Heart right ventricle (tissue), 16 donors: ENCODE measurements around the gene ZNF609. TPM values are rescaled to one million over a fixed set of nuclear protein-coding genes. Genes with fewer than 3 reads are reported as not detected.

Experiments
- ATAC-seq, 8 donors: fragments of 200-7000 bp; cut with Tn5 transposase; one replicate each; pipeline ENCODE4 v1.9.1; 2020; ENCODE audit warnings: mild to moderate bottlenecking in 8 of 8, moderate library complexity in 8 of 8, moderate number of reproducible peaks in 1 of 8
- DNase-seq, 2 donors: peaks; one replicate each; pipeline ENCODE4 v3.0.0-alpha.2; 2020
- H3K27ac ChIP-seq, 10 donors: fragments of 200-600 bp; sonication (generic) in 2 of 10; one replicate each; pipeline versions ENCODE4 v1.5.0 to v1.8.0; 2020 to 2022; ENCODE audit warnings: mild to moderate bottlenecking in 3 of 10
- H3K27me3 ChIP-seq, 7 donors: fragments of 200-600 bp; one replicate each; pipeline ENCODE4 v1.8.0; 2021 to 2022; ENCODE audit warnings: mild to moderate bottlenecking in 2 of 7
- H3K36me3 ChIP-seq, 9 donors: fragments of 200-600 bp; sonication (generic) in 1 of 9; one replicate each; pipeline versions ENCODE4 v1.5.0 to v1.8.0; 2020 to 2022; ENCODE audit warnings: mild to moderate bottlenecking in 2 of 9
- H3K4me1 ChIP-seq, 9 donors: fragments of 200-600 bp; sonication (generic) in 1 of 9; one replicate each; pipeline versions ENCODE4 v1.5.0 to v1.8.0; 2020 to 2022; ENCODE audit warnings: mild to moderate bottlenecking in 4 of 9
- H3K4me3 ChIP-seq, 10 donors: fragments of 200-600 bp; sonication (generic) in 2 of 10; one replicate each; pipeline versions ENCODE4 v1.5.0 to v1.8.0; 2020 to 2022; ENCODE audit warnings: mild to moderate bottlenecking in 7 of 10, moderate library complexity in 2 of 10
- H3K9me3 ChIP-seq, 11 donors: fragments of 200-600 bp in 10 of 11; sonication (generic) in 2 of 11; one replicate each; pipeline versions ENCODE4 v1.5.0 to v1.8.0; 2013 to 2022; ENCODE audit warnings: mild to moderate bottlenecking in 2 of 11, control low read depth in 1 of 11, moderate library complexity in 1 of 11
- WGBS, 2 donors: extraction: QIAGEN DNeasy Blood & Tissue Kit; methylation state at CpG; one replicate each; pipeline ENCODE4 v1.1.7; 2013; ENCODE audit warnings: inconsistent platforms in 1 of 2; 5-methylcytosine and 5-hydroxymethylcytosine counted together
- intact Hi-C, 10 donors: fragments of 100-400 bp; cut with DNase I; formaldehyde crosslinking; loops; one replicate each; pipeline versions ENCODE4 v1.11.1 to v1.14.2; 2022
- polyA plus RNA-seq, 2 donors: library from polyadenylated mRNA; stranded (reverse); fragments of 200-250 nt; gene quantifications; one replicate each; pipeline ENCODE4 v1.2.3, GENCODE V29; 2013
- total RNA-seq, 10 donors: library from RNA; stranded (reverse); fragmentation: NEBNext Ultra II Directional in 3 of 10; extraction: Animal tissue kit (Norgen Biotek cat#: 25700) in 3 of 10; gene quantifications; one replicate each; pipeline versions ENCODE4 v1.2.1 to v1.2.4, GENCODE V29; 2021 to 2023
- TF ChIP-seq, protein P1 (sequence below), 9 donors: fragments of 200-600 bp; sonication (generic) in 2 of 9; IDR thresholded peaks; one replicate each; pipeline versions ENCODE4 v1.5.0 to v1.8.0; 2021 to 2022; ENCODE audit warnings: antibody characterized with exemption in 9 of 9, mild to moderate bottlenecking in 5 of 9, moderate library complexity in 1 of 9
- donor health status: Arrhythmogenic right ventricular cardiomyopathy.
- donor health status: ischemic (EF 13 %, LVEDD 7.1; RV severe dilation, severe dysfunction).
- donor health status: healthy with polysubstance abuse.
- donor health status: DM: no; HTN: yes; CAD: no.
- donor health status: DM: no; HTN: no; CAD: no.
- donor health status: ischemic (EF 25% LVEDD 6.9; RV normal size, moderate dysfunction).
- donor health status: ischemic (EF 25% LVEDD 5.7; RV mildly dilated, moderate dysfunction).
- donor health status: healthy.
- donor health status: DM: yes; HTN: yes; CAD: no.
- donor health status: Ischemic cardiomyopathy.
- donor health status: ischemic (EF 35%, LVEDD 5.7; RV mildly dilated, moderate dysfunction).
- donor health status: nonischemic (EF 11% LVEDD 7.7; RV severe dilation, severe dysfunction).
- donor health status: DM: yes; HTN: yes; CAD: no.
- donor health status: PGD.
- donor health status: ischemic (EF 29% LVEDD 5.4; RV normal size, mild dysfunction).
- donor health status: nonischemic (EF 23%, LVEDD 6.1; RV moderate dilation, normal function).

ZNF609 gene
- total and polyA plus RNA-seq, 12 donors: 4.0 to 19.2 (median 15.8) TPM

DNA sequence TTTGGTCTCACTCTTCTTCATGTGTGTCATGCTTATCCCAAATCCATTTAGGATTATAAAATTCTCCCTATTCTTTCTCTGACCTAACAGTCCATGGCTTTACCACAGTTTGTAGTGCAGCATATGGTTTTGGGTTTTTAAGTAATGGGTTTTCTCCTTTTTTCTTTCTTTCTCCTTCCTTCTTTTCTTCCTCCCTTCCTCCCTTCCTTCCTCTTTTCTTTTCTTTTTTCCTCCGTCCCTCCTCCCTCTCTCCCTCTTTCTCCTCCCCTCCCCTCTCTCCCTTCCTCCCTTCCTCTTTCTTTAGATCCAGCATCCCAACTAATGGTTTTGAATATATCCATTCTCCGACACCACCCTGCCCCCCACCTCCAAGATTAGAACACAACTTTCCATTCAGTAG is 196.1 kb downstream of the ZNF609 start:
- no peak overlapping the region for H3K4me3 ChIP-seq
- peaks cover 0 to 6% (median 0%) of the 10 kb centered on the region in 9 donors for H3K36me3 ChIP-seq
- no peak for ATAC-seq
- H3K9me3 ChIP-seq: no peaks in the 10 kb centered on the region
- no peaks in the 10 kb centered on the region for H3K27me3 ChIP-seq
- H3K4me1 ChIP-seq: peaks cover 0 to 14% (median 0%) of the 10 kb centered on the region in 9 donors
- DNase-seq: no peak
- H3K27ac ChIP-seq: no peak overlapping the region
- 76 to 91% methylated on average over 2 of the region's 2 CpGs for WGBS, 2 donors
- intact Hi-C loops: loop anchor here in 3 of 10 donors (10.0 kb wide), 2 partner anchors 202 to 232 kb away; no protein-coding TSS in a partner anchor
- TF ChIP-seq, protein P1, sequence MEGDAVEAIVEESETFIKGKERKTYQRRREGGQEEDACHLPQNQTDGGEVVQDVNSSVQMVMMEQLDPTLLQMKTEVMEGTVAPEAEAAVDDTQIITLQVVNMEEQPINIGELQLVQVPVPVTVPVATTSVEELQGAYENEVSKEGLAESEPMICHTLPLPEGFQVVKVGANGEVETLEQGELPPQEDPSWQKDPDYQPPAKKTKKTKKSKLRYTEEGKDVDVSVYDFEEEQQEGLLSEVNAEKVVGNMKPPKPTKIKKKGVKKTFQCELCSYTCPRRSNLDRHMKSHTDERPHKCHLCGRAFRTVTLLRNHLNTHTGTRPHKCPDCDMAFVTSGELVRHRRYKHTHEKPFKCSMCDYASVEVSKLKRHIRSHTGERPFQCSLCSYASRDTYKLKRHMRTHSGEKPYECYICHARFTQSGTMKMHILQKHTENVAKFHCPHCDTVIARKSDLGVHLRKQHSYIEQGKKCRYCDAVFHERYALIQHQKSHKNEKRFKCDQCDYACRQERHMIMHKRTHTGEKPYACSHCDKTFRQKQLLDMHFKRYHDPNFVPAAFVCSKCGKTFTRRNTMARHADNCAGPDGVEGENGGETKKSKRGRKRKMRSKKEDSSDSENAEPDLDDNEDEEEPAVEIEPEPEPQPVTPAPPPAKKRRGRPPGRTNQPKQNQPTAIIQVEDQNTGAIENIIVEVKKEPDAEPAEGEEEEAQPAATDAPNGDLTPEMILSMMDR (IDR thresholded peaks at IDR 0.05): no peak

DNA sequence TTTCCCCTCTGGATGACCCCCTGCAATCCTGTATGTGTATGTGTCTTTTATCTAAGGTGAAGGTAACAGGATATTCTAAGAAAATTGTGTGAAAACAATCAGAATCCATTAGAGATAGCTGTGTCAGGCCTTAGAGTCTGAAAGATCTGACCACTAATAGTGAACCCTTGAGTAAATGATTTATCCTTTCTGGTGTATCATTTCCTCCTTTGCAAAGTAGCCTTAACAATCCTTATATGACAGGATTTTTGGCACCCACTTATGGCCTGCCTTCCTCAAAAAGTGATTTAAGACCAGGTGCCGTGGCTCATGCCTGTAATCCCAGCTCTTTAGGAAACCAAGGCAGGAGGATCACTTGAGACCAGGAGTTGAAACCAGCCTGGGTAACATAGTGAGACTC is 204.8 kb downstream of the ZNF609 start:
- intact Hi-C loops: loop anchor here in 3 of 10 donors (10.0 kb wide), 3 partner anchors 240 to 460 kb away; no protein-coding TSS in a partner anchor
- WGBS, 2 donors: 83 to 98% methylated on average over 1 of the region's 1 CpG
- Histone ChIP-seq H3K4me1 (peaks cover 0 to 10% (median 0%) of the 10 kb centered on the region in 9 donors), H3K27me3 (no peaks in the 10 kb centered on the region), H3K9me3 (no peaks in the 10 kb centered on the region), H3K27ac (no peak overlapping the region), H3K4me3 (no peak overlapping the region), H3K36me3 (peaks cover 0 to 5% (median 0%) of the 10 kb centered on the region in 9 donors)
- TF ChIP-seq, protein P1 (IDR thresholded peaks at IDR 0.05): no peak
- no peak for DNase-seq
- ATAC-seq: no peak

GRCh38 chr15:64667736-64668161 is 207.4 kb downstream of the ZNF609 start:
- Histone ChIP-seq H3K4me3 (no peak overlapping the region), H3K27ac (no peak overlapping the region), H3K36me3 (peaks cover 0 to 12% (median 0%) of the 10 kb centered on the region in 9 donors), H3K9me3 (no peaks in the 10 kb centered on the region), H3K4me1 (peaks cover 0 to 10% (median 0%) of the 10 kb centered on the region in 9 donors), H3K27me3 (no peaks in the 10 kb centered on the region)
- TF ChIP-seq, protein P1 (IDR thresholded peaks at IDR 0.05): no peak
- DNase-seq (no peak), ATAC-seq (no peak)
- intact Hi-C loops: loop anchor here in 3 of 10 donors (10.0 kb wide), 3 partner anchors 243 to 463 kb away; no protein-coding TSS in a partner anchor
- WGBS, 2 donors: 6 to 9% methylated on average over 1 of the region's 1 CpG

- intact Hi-C loops: loop anchor here in 1 of 10 donors (10.0 kb wide), 1 partner anchor 249 kb away; no protein-coding TSS in a partner anchor
- Histone ChIP-seq H3K9me3 (no peaks in the 10 kb centered on the region), H3K27me3 (no peaks in the 10 kb centered on the region), H3K36me3 (peaks cover 0 to 68% (median 9%) of the 10 kb centered on the region in 9 donors), H3K4me1 (no peaks in the 10 kb centered on the region), H3K27ac (no peak overlapping the region), H3K4me3 (no peak overlapping the region)
- WGBS, 2 donors: 87% methylated on average over 12 of the region's 12 CpGs
- TF ChIP-seq, protein P1 (IDR thresholded peaks at IDR 0.05): no peak
- ATAC-seq (no peak), DNase-seq (no peak)
Measured at GRCh38 chr15:64673866-64674265, 213.5 kb downstream of the ZNF609 start.
